Measurements from ENCODE around the gene WLS.
A peak's percentile ranks its signal among the peaks of the same experiment; 100 is the strongest.

WLS gene

GRCh38 chr1:68181165-68181556 lies 51.2 kb downstream of the WLS start:
- Histone ChIP-seq H4K20me1 (ENCODE audit: insufficient read depth) (no peaks in the 10 kb centered on the region), H3K9ac (no peak overlapping the region), H3K27ac (no peak overlapping the region), H3K4me2 (no peak overlapping the region), H3K4me1 (ENCODE audit: low read depth, poor library complexity, severe bottlenecking) (peaks cover 25% of the 10 kb centered on the region), H3K36me3 (ENCODE audit: insufficient read depth) (no peaks in the 10 kb centered on the region), H2AFZ (ENCODE audit: low read depth) (no peak overlapping the region), H3K4me3 (IDR thresholded peaks at IDR 0.05; ENCODE audit: insufficient read depth, low read depth, low read length) (no peak overlapping the region), H3K79me2 (ENCODE audit: insufficient read depth, low read depth) (no peaks in the 10 kb centered on the region), H3K27me3 (ENCODE audit: insufficient read depth, low read depth) (no peaks in the 10 kb centered on the region)
- TF ChIP-seq CTCF (conservative IDR thresholded peaks at IDR 0.05; ENCODE audit: low read depth, low read length): no peak

GRCh38 chr1:68180441-68181164 lies 51.7 kb downstream of the WLS start:
- peaks cover 25% of the 10 kb centered on the region for H3K4me1 ChIP-seq (ENCODE audit: low read depth, poor library complexity, severe bottlenecking)
- no peaks in the 10 kb centered on the region for H3K79me2 ChIP-seq (ENCODE audit: insufficient read depth, low read depth)
- H3K4me2 ChIP-seq: no peak overlapping the region
- H3K4me3 ChIP-seq (IDR thresholded peaks at IDR 0.05; ENCODE audit: insufficient read depth, low read depth, low read length): no peak overlapping the region
- no peaks in the 10 kb centered on the region for H3K36me3 ChIP-seq (ENCODE audit: insufficient read depth)
- TF ChIP-seq CTCF (conservative IDR thresholded peaks at IDR 0.05; ENCODE audit: low read depth, low read length): no peak
- H3K27ac ChIP-seq: no peak overlapping the region
- H4K20me1 ChIP-seq (ENCODE audit: insufficient read depth): no peaks in the 10 kb centered on the region
- no peak overlapping the region for H2AFZ ChIP-seq (ENCODE audit: low read depth)
- H3K27me3 ChIP-seq (ENCODE audit: insufficient read depth, low read depth): no peaks in the 10 kb centered on the region
- H3K9ac ChIP-seq: no peak overlapping the region

GRCh38 chr1:68178821-68179490 lies 53.4 kb downstream of the WLS start:
- no peak for TF ChIP-seq CTCF (conservative IDR thresholded peaks at IDR 0.05; ENCODE audit: low read depth, low read length)
- no peak overlapping the region for H3K4me3 ChIP-seq (IDR thresholded peaks at IDR 0.05; ENCODE audit: insufficient read depth, low read depth, low read length)
- peak overlapping the region; percentile 26; the same call in 1 of the 2 replicates for H2AFZ ChIP-seq (ENCODE audit: low read depth)
- peak overlapping the region; percentile 36; the same call in 1 of the 2 replicates for H3K27ac ChIP-seq
- H3K27me3 ChIP-seq (ENCODE audit: insufficient read depth, low read depth): no peaks in the 10 kb centered on the region
- peaks cover 35% of the 10 kb centered on the region for H3K4me1 ChIP-seq (ENCODE audit: low read depth, poor library complexity, severe bottlenecking)
- H3K4me2 ChIP-seq: peak overlapping the region; percentile 37
- H3K36me3 ChIP-seq (ENCODE audit: insufficient read depth): no peaks in the 10 kb centered on the region
- H4K20me1 ChIP-seq (ENCODE audit: insufficient read depth): no peaks in the 10 kb centered on the region
- H3K9ac ChIP-seq: no peak overlapping the region
- H3K79me2 ChIP-seq (ENCODE audit: insufficient read depth, low read depth): no peaks in the 10 kb centered on the region

GRCh38 chr1:68175621-68176398 lies 56.5 kb downstream of the WLS start:
- Histone ChIP-seq H3K9ac (no peak overlapping the region), H3K79me2 (ENCODE audit: insufficient read depth, low read depth) (no peaks in the 10 kb centered on the region), H2AFZ (ENCODE audit: low read depth) (no peak overlapping the region), H3K4me3 (IDR thresholded peaks at IDR 0.05; ENCODE audit: insufficient read depth, low read depth, low read length) (no peak overlapping the region), H3K4me1 (ENCODE audit: low read depth, poor library complexity, severe bottlenecking) (peaks cover 51% of the 10 kb centered on the region), H3K36me3 (ENCODE audit: insufficient read depth) (no peaks in the 10 kb centered on the region), H3K27me3 (ENCODE audit: insufficient read depth, low read depth) (no peaks in the 10 kb centered on the region), H3K27ac (no peak overlapping the region), H3K4me2 (no peak overlapping the region), H4K20me1 (ENCODE audit: insufficient read depth) (no peaks in the 10 kb centered on the region)
- TF ChIP-seq CTCF (conservative IDR thresholded peaks at IDR 0.05; ENCODE audit: low read depth, low read length): no peak
